ENCODE data around the gene SOD2.

GRCh38 chr6:159724778-159725177, 31.7 kb upstream of the SOD2 start:
- TF ChIP-seq, protein P1, sequence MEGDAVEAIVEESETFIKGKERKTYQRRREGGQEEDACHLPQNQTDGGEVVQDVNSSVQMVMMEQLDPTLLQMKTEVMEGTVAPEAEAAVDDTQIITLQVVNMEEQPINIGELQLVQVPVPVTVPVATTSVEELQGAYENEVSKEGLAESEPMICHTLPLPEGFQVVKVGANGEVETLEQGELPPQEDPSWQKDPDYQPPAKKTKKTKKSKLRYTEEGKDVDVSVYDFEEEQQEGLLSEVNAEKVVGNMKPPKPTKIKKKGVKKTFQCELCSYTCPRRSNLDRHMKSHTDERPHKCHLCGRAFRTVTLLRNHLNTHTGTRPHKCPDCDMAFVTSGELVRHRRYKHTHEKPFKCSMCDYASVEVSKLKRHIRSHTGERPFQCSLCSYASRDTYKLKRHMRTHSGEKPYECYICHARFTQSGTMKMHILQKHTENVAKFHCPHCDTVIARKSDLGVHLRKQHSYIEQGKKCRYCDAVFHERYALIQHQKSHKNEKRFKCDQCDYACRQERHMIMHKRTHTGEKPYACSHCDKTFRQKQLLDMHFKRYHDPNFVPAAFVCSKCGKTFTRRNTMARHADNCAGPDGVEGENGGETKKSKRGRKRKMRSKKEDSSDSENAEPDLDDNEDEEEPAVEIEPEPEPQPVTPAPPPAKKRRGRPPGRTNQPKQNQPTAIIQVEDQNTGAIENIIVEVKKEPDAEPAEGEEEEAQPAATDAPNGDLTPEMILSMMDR (IDR thresholded peaks at IDR 0.05; ENCODE audit: insufficient read depth, low read length), result no peak
- TF ChIP-seq GABPA (IDR thresholded peaks at IDR 0.05; ENCODE audit: low read depth), result no peak
